ENCODE results near the gene PTGDS. TPM values are rescaled to one million over a fixed set of nuclear protein-coding genes. Genes with fewer than 3 reads are reported as not detected.

The PTGDS gene
- polyA plus RNA-seq, 4 donors, result 34.0 to 80.6 (median 34.4) TPM

Other genes with a start within 250 kb of the PTGDS start
- 1 to 10 TPM in 3 of 4 donors, under 1 TPM in 1; 0.47 to 2.0 (median 1.4) TPM for gene LCN10, start 234.6 kb upstream of the PTGDS start, polyA plus RNA-seq (ENCODE audit: insufficient read length in 4 of 4)
- not detected for gene LCN6, start 229.0 kb upstream of the PTGDS start, polyA plus RNA-seq (ENCODE audit: insufficient read length in 4 of 4)
- gene LCN8, start 219.3 kb upstream of the PTGDS start, polyA plus RNA-seq (ENCODE audit: insufficient read length in 4 of 4), result under 1 TPM in 3 of 4 donors, not detected in 1; 0.25 to 0.55 (median 0.49) TPM
- gene LCN15, start 213.0 kb upstream of the PTGDS start, polyA plus RNA-seq (ENCODE audit: insufficient read length in 4 of 4), result under 1 TPM; 0.07 to 0.17 (median 0.12) TPM
- 100 to 1,000 TPM in 1 of 4 donors, 10 to 100 TPM in 3; 68.8 to 101 (median 78.3) TPM for gene TMEM141, start 186.2 kb upstream of the PTGDS start, polyA plus RNA-seq (ENCODE audit: insufficient read length in 4 of 4)
- 1 to 10 TPM; 3.7 to 7.7 (median 5.4) TPM for gene CCDC183, start 181.2 kb upstream of the PTGDS start, polyA plus RNA-seq (ENCODE audit: insufficient read length in 4 of 4)
- gene RABL6, start 169.6 kb upstream of the PTGDS start, polyA plus RNA-seq (ENCODE audit: insufficient read length in 4 of 4), result 10 to 100 TPM; 55.1 to 83.6 (median 75.9) TPM
- 1 to 10 TPM in 3 of 4 donors, under 1 TPM in 1; 0.68 to 1.8 (median 1.3) TPM for gene AJM1, start 135.0 kb upstream of the PTGDS start, polyA plus RNA-seq (ENCODE audit: insufficient read length in 4 of 4)
- gene PHPT1, start 128.1 kb upstream of the PTGDS start, polyA plus RNA-seq (ENCODE audit: insufficient read length in 4 of 4), result 100 to 1,000 TPM in 3 of 4 donors, 10 to 100 TPM in 1; 60.1 to 135 (median 115) TPM
- 10 to 100 TPM in 2 of 4 donors, 1 to 10 TPM in 2; 3.5 to 13.4 (median 8.9) TPM for gene MAMDC4, start 125.2 kb upstream of the PTGDS start, polyA plus RNA-seq (ENCODE audit: insufficient read length in 4 of 4)
- gene EDF1, start 111.2 kb upstream of the PTGDS start, polyA plus RNA-seq (ENCODE audit: insufficient read length in 4 of 4), result 100 to 1,000 TPM; 342 to 455 (median 391) TPM
- 10 to 100 TPM; 11.2 to 17.9 (median 14.8) TPM for gene TRAF2, start 91.0 kb upstream of the PTGDS start, polyA plus RNA-seq (ENCODE audit: insufficient read length in 4 of 4)
- gene FBXW5, start 32.8 kb upstream of the PTGDS start, polyA plus RNA-seq (ENCODE audit: insufficient read length in 4 of 4), result 10 to 100 TPM; 37.8 to 69.9 (median 60.6) TPM
- gene C8G, start 32.3 kb upstream of the PTGDS start, polyA plus RNA-seq (ENCODE audit: insufficient read length in 4 of 4), result 1 to 10 TPM in 2 of 4 donors, under 1 TPM in 2; 0.51 to 1.2 (median 1.0) TPM
- 10 to 100 TPM; 15.7 to 53.5 (median 30.7) TPM for gene LCN12, start 25.2 kb upstream of the PTGDS start, polyA plus RNA-seq (ENCODE audit: insufficient read length in 4 of 4)
- under 1 TPM in 3 of 4 donors, not detected in 1; 0.08 to 0.41 (median 0.17) TPM for gene LCNL1, start 5.5 kb downstream of the PTGDS start, polyA plus RNA-seq (ENCODE audit: insufficient read length in 4 of 4)
- 10 to 100 TPM; 22.4 to 53.2 (median 41.4) TPM for gene PAXX, start 14.9 kb downstream of the PTGDS start, polyA plus RNA-seq (ENCODE audit: insufficient read length in 4 of 4)
- gene CLIC3, start 19.1 kb downstream of the PTGDS start, polyA plus RNA-seq (ENCODE audit: insufficient read length in 4 of 4), result 1 to 10 TPM in 1 of 4 donors, under 1 TPM in 3; 0.49 to 1.2 (median 0.74) TPM
- gene ABCA2, start 50.7 kb downstream of the PTGDS start, polyA plus RNA-seq (ENCODE audit: insufficient read length in 4 of 4), result 10 to 100 TPM; 36.4 to 60.9 (median 55.4) TPM
- under 1 TPM in 2 of 4 donors, not detected in 2; 0.08 to 0.12 TPM for gene FUT7, start 54.6 kb downstream of the PTGDS start, polyA plus RNA-seq (ENCODE audit: insufficient read length in 4 of 4)
- gene NPDC1, start 68.7 kb downstream of the PTGDS start, polyA plus RNA-seq (ENCODE audit: insufficient read length in 4 of 4), result 10 to 100 TPM; 19.8 to 46.8 (median 34.4) TPM
- 1 to 10 TPM; 2.8 to 6.0 (median 5.1) TPM for gene ENTPD2, start 76.6 kb downstream of the PTGDS start, polyA plus RNA-seq (ENCODE audit: insufficient read length in 4 of 4)
- gene SAPCD2, start 93.1 kb downstream of the PTGDS start, polyA plus RNA-seq (ENCODE audit: insufficient read length in 4 of 4), result 10 to 100 TPM in 1 of 4 donors, 1 to 10 TPM in 3; 5.5 to 10.0 (median 8.6) TPM
- 1 to 10 TPM; 4.2 to 7.4 (median 5.9) TPM for gene UAP1L1, start 100.0 kb downstream of the PTGDS start, polyA plus RNA-seq (ENCODE audit: insufficient read length in 4 of 4)
- 10 to 100 TPM; 46.5 to 70.7 (median 63.1) TPM for gene MAN1B1, start 109.5 kb downstream of the PTGDS start, polyA plus RNA-seq (ENCODE audit: insufficient read length in 4 of 4)
- gene DPP7, start 137.2 kb downstream of the PTGDS start, polyA plus RNA-seq (ENCODE audit: insufficient read length in 4 of 4), result 10 to 100 TPM; 14.5 to 31.9 (median 25.1) TPM
- under 1 TPM in 3 of 4 donors, not detected in 1; 0.06 to 0.60 (median 0.20) TPM for gene GRIN1, start 161.7 kb downstream of the PTGDS start, polyA plus RNA-seq (ENCODE audit: insufficient read length in 4 of 4)
- gene LRRC26, start 192.5 kb downstream of the PTGDS start, polyA plus RNA-seq (ENCODE audit: insufficient read length in 4 of 4), result under 1 TPM in 3 of 4 donors, not detected in 1; 0.12 to 0.29 (median 0.17) TPM
- gene TMEM210, start 194.6 kb downstream of the PTGDS start, polyA plus RNA-seq (ENCODE audit: insufficient read length in 4 of 4), result under 1 TPM in 1 of 4 donors, not detected in 3; 0.16 TPM
- 10 to 100 TPM; 31.3 to 56.1 (median 44.4) TPM for gene ANAPC2, start 211.1 kb downstream of the PTGDS start, polyA plus RNA-seq (ENCODE audit: insufficient read length in 4 of 4)
- gene SSNA1, start 211.2 kb downstream of the PTGDS start, polyA plus RNA-seq (ENCODE audit: insufficient read length in 4 of 4), result 10 to 100 TPM; 44.5 to 78.1 (median 56.9) TPM
- gene TPRN, start 223.2 kb downstream of the PTGDS start, polyA plus RNA-seq (ENCODE audit: insufficient read length in 4 of 4), result 10 to 100 TPM; 12.8 to 15.4 (median 14.7) TPM
- 10 to 100 TPM; 37.2 to 53.2 (median 43.5) TPM for gene TMEM203, start 228.1 kb downstream of the PTGDS start, polyA plus RNA-seq (ENCODE audit: insufficient read length in 4 of 4)
- gene NDOR1, start 228.2 kb downstream of the PTGDS start, polyA plus RNA-seq (ENCODE audit: insufficient read length in 4 of 4), result 10 to 100 TPM in 3 of 4 donors, 1 to 10 TPM in 1; 7.0 to 20.2 (median 14.5) TPM
- 10 to 100 TPM in 3 of 4 donors, 1 to 10 TPM in 1; 5.4 to 15.1 (median 13.1) TPM for gene RNF208, start 244.7 kb downstream of the PTGDS start, polyA plus RNA-seq (ENCODE audit: insufficient read length in 4 of 4)
- 10 to 100 TPM in 2 of 4 donors, 1 to 10 TPM in 2; 5.1 to 20.9 (median 12.5) TPM for gene CYSRT1, start 247.7 kb downstream of the PTGDS start, polyA plus RNA-seq (ENCODE audit: insufficient read length in 4 of 4)
- 10 to 100 TPM in 2 of 4 donors, 1 to 10 TPM in 2; 3.6 to 20.1 (median 12.5) TPM for gene RNF224, start 250.0 kb downstream of the PTGDS start, polyA plus RNA-seq (ENCODE audit: insufficient read length in 4 of 4)